Cardiac septum (tissue), 1 donor: ENCODE measurements around the gene TMEM250. TPM values are rescaled to one million over a fixed set of nuclear protein-coding genes. Genes with fewer than 3 reads are reported as not detected.
"Not testable (repeated sequence)": the region's sequence is repeated elsewhere in the genome, so short reads cannot be mapped to it uniquely, and the experiment has no call there.

ENCODE experiments used
- DNase-seq: peaks from one replicate; pipeline ENCODE4 v3.0.0-alpha.2; 2020; ENCODE audit warnings: low spot score
- intact Hi-C: fragments of 100-400 bp; cut with DNase I; formaldehyde crosslinking; loops from one replicate; pipeline ENCODE4 v1.14.0; 2022
- total RNA-seq: library from RNA; stranded (reverse); fragmentation: NEBNext Ultra II Directional; extraction: Animal tissue kit (Norgen Biotek cat#: 25700); gene quantifications from one replicate; pipeline ENCODE4 v1.2.1, GENCODE V29; 2021
- donor health status: DM: no; HTN: no; CAD: no.

The TMEM250 gene
- total RNA-seq, 1 donor from 2014 or later: 19.8 TPM

- no peak for DNase-seq
- intact Hi-C loops: no loop called here
Measured at GRCh38 chr9:136103651-136104487, 14.8 kb downstream of the TMEM250 start.

DNA sequence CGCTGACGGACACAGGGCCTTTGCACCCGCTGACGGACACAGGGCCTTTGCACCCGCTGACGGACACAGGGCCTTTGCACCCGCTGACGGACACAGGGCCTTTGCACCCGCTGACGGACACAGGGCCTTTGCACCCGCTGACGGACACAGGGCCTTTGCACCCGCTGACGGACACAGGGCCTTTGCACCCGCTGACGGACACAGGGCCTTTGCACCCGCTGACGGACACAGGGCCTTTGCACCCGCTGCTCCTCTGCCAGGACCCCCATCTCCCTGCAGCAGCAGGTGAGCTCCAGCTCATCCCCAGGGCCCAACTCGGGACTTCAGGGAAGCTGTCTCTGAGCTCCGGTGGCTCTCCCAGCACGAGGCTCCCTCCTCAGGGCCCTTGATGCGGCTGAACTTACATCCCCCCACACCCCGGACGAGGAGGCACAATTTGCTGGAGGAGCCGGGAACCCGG lies 17.0 kb downstream of the TMEM250 start:
- intact Hi-C loops: not testable (repeated sequence)

GRCh38 chr9:136100700-136101614 lies 17.7 kb downstream of the TMEM250 start:
- intact Hi-C loops: no loop called here
- DNase-seq: no peak

More for the DNA sequence above, 17.0 kb downstream of the TMEM250 start:
- not testable (repeated sequence) for DNase-seq

- intact Hi-C loops: no loop called here
- no peak for DNase-seq
Measured at GRCh38 chr9:136099542-136099941, 19.1 kb downstream of the TMEM250 start.

GRCh38 chr9:136098844-136099243 lies 19.8 kb downstream of the TMEM250 start:
- intact Hi-C loops: no loop called here

DNA sequence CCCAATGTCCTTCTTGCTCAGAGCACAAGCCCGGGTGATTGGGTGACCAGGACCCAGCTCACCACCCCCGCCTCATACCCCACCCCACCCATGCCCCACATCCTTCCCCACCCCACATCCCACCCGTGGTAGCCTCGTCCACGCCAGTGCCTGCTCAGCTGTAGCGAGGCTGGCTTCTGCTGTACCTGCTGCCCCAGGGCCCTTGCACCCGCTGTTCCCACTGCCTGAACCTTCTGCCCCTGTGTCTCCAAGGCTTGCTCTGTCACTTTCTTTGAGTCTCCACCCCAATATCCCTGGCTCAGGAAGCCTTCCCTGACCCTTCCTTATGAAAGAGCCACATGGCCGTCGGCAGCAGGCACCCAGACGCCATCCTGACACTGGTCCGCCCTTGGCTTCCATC lies 20.5 kb downstream of the TMEM250 start:
- intact Hi-C loops: no loop called here
- DNase-seq: no peak

More at GRCh38 chr9:136098844-136099243, 19.8 kb downstream of the TMEM250 start:
- DNase-seq: no peak

- intact Hi-C loops: no loop called here
- DNase-seq: no peak
Measured at GRCh38 chr9:136096505-136097001, 22.1 kb downstream of the TMEM250 start.

- intact Hi-C loops: loop anchor here (1.0 kb wide), 1 partner anchor 23 kb away; the partner anchor contains the start of gene TMEM250
- peak; percentile 88 for DNase-seq
Measured at GRCh38 chr9:136095070-136096058, 23.3 kb downstream of the TMEM250 start, which contains the start of gene NACC2. Gene NACC2 (minus strand): TSS chr9:136095289. CDS start chr9:136050521, 44,768 bp downstream.

DNA sequence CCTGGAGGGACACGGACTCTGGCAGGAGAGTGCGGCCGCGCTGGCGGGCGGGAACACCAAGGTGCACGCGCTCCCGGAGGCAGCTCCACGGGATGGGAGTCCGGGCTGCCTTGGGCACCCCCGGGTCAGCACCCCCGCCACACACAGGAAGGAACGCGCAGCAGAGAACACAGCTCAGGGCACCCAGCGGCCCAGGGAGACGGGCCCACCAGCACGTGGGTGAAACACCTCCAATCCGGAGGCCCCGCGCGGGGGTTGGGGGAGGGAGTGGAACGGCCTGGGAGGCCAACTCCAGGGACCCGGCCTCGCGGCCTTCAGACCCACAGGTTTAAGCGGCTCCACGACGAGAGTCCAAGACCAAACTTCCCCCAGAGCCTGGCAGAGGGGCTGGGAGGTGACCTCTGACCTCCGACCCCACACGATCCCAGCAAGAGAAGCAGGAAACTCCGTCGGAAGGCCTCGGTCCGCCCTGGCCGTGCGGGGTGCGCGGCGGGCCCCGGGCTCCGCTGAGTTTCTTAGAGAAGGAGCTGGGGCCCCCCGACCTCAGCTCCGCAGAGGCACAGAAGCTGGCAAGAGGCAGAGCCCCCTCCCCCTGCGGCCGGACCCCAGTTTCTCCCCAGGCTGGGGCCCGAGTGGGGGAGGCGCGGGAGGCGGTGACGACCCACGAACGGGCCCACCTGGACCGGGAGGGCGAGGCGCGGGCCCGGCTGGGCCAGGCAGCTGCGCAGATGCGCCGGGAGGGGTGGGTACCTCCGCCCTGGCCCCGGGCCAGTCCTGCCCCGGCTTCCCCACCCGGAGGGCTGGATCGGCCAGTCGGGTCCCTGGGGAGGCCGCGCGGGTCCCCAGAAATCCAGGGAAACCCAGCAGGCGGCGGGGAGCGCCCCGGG lies 24.4 kb downstream of the TMEM250 start:
- peak; percentile 89 for DNase-seq
- intact Hi-C loops: loop anchor here (1.0 to 5.0 kb wide), 2 partner anchors 15 to 42 kb away; no protein-coding TSS in a partner anchor

DNA sequence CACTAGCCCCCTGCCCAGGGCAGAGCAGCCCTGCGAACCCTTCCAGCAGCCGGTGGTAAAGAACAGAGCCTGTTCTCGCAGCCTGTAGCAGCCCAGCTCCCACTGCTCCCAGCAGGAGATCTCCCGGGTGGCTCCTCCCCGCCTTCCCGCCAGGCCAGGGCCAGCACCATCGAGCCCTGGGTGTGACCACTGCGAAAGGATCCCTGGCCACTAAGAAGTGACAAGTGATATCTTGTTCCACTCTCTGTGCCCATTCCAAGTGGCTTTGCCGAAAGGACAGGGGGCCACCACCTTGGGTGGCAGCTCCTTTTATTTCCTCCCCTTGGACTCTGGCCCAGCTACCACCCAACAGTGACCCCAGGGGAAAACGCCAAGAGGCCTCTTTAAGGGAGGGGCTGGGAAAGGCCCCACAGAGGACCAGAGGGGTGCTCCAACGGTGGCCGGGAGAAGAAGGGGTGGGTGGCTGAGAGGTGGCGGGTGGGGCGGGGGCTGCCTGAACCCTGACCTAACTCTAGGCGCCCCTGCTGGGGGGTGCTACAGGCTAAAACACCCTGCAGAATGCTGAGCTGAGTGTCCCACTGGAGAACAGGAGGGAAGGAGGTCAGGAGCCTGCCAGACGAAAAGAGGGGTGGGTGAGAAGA lies 25.2 kb downstream of the TMEM250 start:
- DNase-seq: no peak
- intact Hi-C loops: loop anchor here (5.0 kb wide), 1 partner anchor 41 kb away; no protein-coding TSS in a partner anchor

- intact Hi-C loops: loop anchor here (5.0 kb wide), 1 partner anchor 40 kb away; no protein-coding TSS in a partner anchor
- DNase-seq: no peak
Measured at GRCh38 chr9:136092741-136093140, 25.9 kb downstream of the TMEM250 start.

DNA sequence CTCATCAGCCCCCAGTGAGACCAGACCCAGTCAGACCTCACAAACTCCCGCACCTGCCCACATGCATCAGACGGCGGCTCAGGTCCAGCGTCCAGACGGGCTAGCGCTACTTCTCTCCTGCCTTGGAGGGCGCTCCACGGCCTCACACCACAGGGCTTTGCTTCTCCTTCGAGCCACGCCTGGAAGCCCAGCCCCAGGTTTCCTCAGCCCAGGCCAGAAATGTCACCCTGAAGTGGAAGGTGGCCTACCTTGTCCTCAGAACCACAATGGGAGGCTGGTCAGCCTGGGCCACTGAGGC lies 26.4 kb downstream of the TMEM250 start:
- DNase-seq: no peak
- intact Hi-C loops: loop anchor here (5.0 kb wide), 1 partner anchor 40 kb away; no protein-coding TSS in a partner anchor

DNA sequence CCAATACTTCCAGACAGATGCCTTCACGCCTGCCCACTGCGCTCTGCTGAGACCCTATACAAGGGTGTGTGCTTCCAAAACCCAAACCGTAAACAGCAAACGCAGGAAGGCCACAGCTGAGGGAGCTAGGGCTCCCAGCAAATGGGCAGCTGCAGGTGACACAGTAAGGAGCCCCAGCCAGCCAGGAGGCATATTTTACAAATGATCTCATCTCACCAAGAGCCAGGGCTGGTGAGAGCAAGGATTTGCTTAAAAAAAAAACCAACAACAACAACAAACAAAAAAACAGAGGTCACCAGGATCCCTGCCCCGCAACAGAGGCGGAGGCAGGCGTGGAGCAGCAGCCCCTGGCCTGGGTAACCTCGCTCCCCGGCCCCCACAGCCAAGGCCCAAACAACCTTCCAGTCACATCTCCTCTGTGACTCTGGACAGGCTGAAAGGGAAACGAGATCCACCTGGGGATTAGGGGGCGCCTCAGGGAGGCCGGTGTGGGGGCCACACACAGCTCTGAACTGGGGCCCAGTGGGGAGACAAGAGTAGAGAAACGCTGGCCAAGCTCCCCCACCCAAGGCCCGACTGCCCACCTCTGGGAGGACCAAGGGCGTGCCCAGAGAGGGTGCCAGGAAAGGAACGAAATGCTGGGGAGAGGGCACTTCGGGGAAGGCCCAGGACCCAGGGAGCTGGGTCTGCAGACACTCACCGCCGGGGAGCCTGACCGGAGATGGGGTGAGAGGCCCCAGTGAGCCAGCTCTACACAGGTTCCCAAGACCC lies 26.9 kb downstream of the TMEM250 start:
- intact Hi-C loops: loop anchor here (5.0 kb wide), 1 partner anchor 39 kb away; no protein-coding TSS in a partner anchor
- DNase-seq: no peak

DNA sequence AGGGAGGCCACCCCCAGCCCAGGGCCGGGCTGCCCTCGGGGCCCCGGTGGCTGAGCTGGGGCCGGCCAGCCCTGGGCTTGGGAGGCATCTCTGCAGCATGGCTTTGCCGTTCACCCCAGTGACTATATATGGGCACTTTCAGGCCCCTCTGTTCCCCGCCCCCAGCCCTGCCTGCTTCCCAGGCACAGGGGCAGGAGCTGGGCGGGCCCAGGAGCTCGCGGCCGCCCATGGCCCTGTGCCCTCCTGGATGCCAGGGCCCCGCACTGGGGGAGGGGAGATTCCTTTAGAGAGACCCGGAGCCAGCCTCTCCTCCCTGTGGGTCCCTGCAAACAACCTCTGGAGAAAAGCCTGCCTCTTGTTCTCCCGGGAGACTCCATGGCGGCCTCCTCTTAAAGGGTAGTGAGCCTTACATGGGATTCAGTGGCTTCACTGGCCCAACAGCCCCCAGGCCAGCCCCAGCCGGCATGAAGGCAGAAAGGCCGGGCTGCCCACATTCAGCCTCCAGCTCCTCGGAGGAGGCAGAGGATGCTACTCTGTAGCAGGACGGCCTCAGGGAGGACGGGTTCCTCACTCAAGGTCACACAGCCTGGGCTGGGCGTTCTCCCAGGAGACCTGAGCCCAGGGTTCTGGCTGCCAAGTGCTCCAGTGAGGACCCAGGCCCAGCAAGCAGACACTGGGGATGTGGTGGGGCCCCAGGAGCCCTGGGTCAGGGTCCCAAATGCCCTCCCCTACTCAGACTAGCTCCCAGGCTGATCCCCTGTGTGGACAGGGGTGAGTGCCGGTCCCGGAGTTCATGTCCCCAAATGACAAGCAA lies 27.7 kb downstream of the TMEM250 start:
- peak; percentile 84 for DNase-seq
- intact Hi-C loops: loop anchor here (5.0 kb wide), 1 partner anchor 39 kb away; no protein-coding TSS in a partner anchor

- DNase-seq: no peak
- intact Hi-C loops: loop anchor here (5.0 kb wide), 1 partner anchor 38 kb away; no protein-coding TSS in a partner anchor
Measured at GRCh38 chr9:136090056-136090735, 28.5 kb downstream of the TMEM250 start.
